Left renal pelvis (tissue), 4 donors: ENCODE results near the gene PPP4C. TPM values are rescaled to one million over a fixed set of nuclear protein-coding genes. Genes with fewer than 3 reads are reported as not detected.
A peak's percentile ranks its signal among the peaks of the same experiment; 100 is the strongest.
"Not testable (repeated sequence)": the region's sequence is repeated elsewhere in the genome, so short reads cannot be mapped to it uniquely, and the experiment has no call there.

Experiments used
- DNase-seq, 4 donors: peaks; one replicate each; pipeline ENCODE4 v3.0.0-alpha.2; 2013; ENCODE audit warnings: low read depth in 4 of 4, low spot score in 3 of 4
- polyA plus RNA-seq, 4 donors: library from polyadenylated mRNA; unstranded; fragments of 120-200 nt; gene quantifications; one replicate each; pipeline ENCODE4 v1.2.1, GENCODE V29; 2013; ENCODE audit not compliant: insufficient read length in 4 of 4

Gene PPP4C
- polyA plus RNA-seq, 4 donors = 63.3 to 107 (median 83.5) TPM

- no peak for DNase-seq
Observed at GRCh38 chr16:30120340-30121105, 44.7 kb downstream of the PPP4C start.

- DNase-seq = peak in 1 of 4 donors; percentile 35
Observed at GRCh38 chr16:30121741-30122571, 46.2 kb downstream of the PPP4C start.

- DNase-seq = peak in 1 of 4 donors; percentile 33
Observed at GRCh38 chr16:30122604-30123160, 46.9 kb downstream of the PPP4C start.

GRCh38 chr16:30124985-30125379 lies 49.2 kb downstream of the PPP4C start:
- no peak for DNase-seq

GRCh38 chr16:30125690-30126089 lies 49.9 kb downstream of the PPP4C start:
- not testable (repeated sequence) for DNase-seq

- no peak for DNase-seq
Observed at GRCh38 chr16:30127993-30128392, 52.2 kb downstream of the PPP4C start.

- peak in 2 of 4 donors; percentile 35 to 49 for DNase-seq
Observed at GRCh38 chr16:30131869-30132475, 56.2 kb downstream of the PPP4C start.

- no peak for DNase-seq
Observed at GRCh38 chr16:30132591-30132990, 56.8 kb downstream of the PPP4C start.

Other genes with a start within 250 kb of the PPP4C start
- 100 to 1,000 TPM in 1 of 4 donors, 10 to 100 TPM in 3; 79.6 to 114 (median 96.8) TPM for gene CDIPT, start 212.8 kb upstream of the PPP4C start, polyA plus RNA-seq
- 10 to 100 TPM in 3 of 4 donors, 1 to 10 TPM in 1; 9.5 to 11.8 (median 10.9) TPM for gene SEZ6L2, start 176.4 kb upstream of the PPP4C start, polyA plus RNA-seq
- gene ASPHD1, start 175.5 kb upstream of the PPP4C start, polyA plus RNA-seq = 1 to 10 TPM in 1 of 4 donors, under 1 TPM in 3; 0.34 to 1.0 (median 0.73) TPM
- gene KCTD13, start 149.8 kb upstream of the PPP4C start, polyA plus RNA-seq = 10 to 100 TPM; 10.6 to 30.3 (median 14.7) TPM
- 100 to 1,000 TPM in 3 of 4 donors, 10 to 100 TPM in 1; 72.3 to 126 (median 103) TPM for gene TMEM219, start 113.9 kb upstream of the PPP4C start, polyA plus RNA-seq
- gene TAOK2, start 102.1 kb upstream of the PPP4C start, polyA plus RNA-seq = 10 to 100 TPM; 33.2 to 59.3 (median 39.4) TPM
- gene HIRIP3, start 80.4 kb upstream of the PPP4C start, polyA plus RNA-seq = 10 to 100 TPM; 12.3 to 21.6 (median 15.9) TPM
- 10 to 100 TPM; 37.1 to 65.6 (median 41.8) TPM for gene INO80E, start 79.8 kb upstream of the PPP4C start, polyA plus RNA-seq
- gene DOC2A, start 65.0 kb upstream of the PPP4C start, polyA plus RNA-seq = 1 to 10 TPM; 1.7 to 3.2 (median 2.6) TPM
- gene C16orf92, start 52.8 kb upstream of the PPP4C start, polyA plus RNA-seq = not detected
- 1 to 10 TPM in 2 of 4 donors, under 1 TPM in 2; 0.73 to 1.5 (median 1.0) TPM for gene TLCD3B, start 44.7 kb upstream of the PPP4C start, polyA plus RNA-seq
- gene ALDOA, start 10.2 kb upstream of the PPP4C start, polyA plus RNA-seq = 100 to 1,000 TPM; 238 to 605 (median 502) TPM
- gene TBX6, start 15.9 kb downstream of the PPP4C start, polyA plus RNA-seq = 1 to 10 TPM in 3 of 4 donors, under 1 TPM in 1; 0.50 to 2.0 (median 1.1) TPM
- gene YPEL3, start 20.2 kb downstream of the PPP4C start, polyA plus RNA-seq = 10 to 100 TPM; 51.7 to 78.4 (median 59.6) TPM
- gene GDPD3, start 37.5 kb downstream of the PPP4C start, polyA plus RNA-seq = 10 to 100 TPM in 2 of 4 donors, 1 to 10 TPM in 2; 7.5 to 17.5 (median 13.0) TPM
- gene MAPK3, start 47.2 kb downstream of the PPP4C start, polyA plus RNA-seq = 10 to 100 TPM; 75.8 to 93.6 (median 84.5) TPM
- 10 to 100 TPM in 2 of 4 donors, 1 to 10 TPM in 2; 8.1 to 18.0 (median 12.7) TPM for gene CORO1A, start 107.6 kb downstream of the PPP4C start, polyA plus RNA-seq
- gene BOLA2B, start 117.7 kb downstream of the PPP4C start, polyA plus RNA-seq = 10 to 100 TPM; 13.0 to 38.3 (median 19.8) TPM
- gene SLX1A, start 117.9 kb downstream of the PPP4C start, polyA plus RNA-seq = 10 to 100 TPM in 3 of 4 donors, 1 to 10 TPM in 1; 8.4 to 50.3 (median 16.4) TPM
- 10 to 100 TPM in 1 of 4 donors, 1 to 10 TPM in 3; 5.2 to 14.4 (median 8.6) TPM for gene SULT1A3, start 123.3 kb downstream of the PPP4C start, polyA plus RNA-seq
- 10 to 100 TPM in 2 of 4 donors, 1 to 10 TPM in 2; 3.5 to 18.0 (median 10.2) TPM for gene NPIPB13, start 172.5 kb downstream of the PPP4C start, polyA plus RNA-seq